Fibroblast of villous mesenchyme (primary cell): Measurements from ENCODE around the gene SLC29A2. TPM values are rescaled to one million over a fixed set of nuclear protein-coding genes. Genes with fewer than 3 reads are reported as not detected.

Experiments
- DNase-seq: peaks from one replicate; pipeline ENCODE4 v3.0.0-alpha.2; 2010; ENCODE audit warnings: low read depth
- H3K4me3 ChIP-seq: 2 replicates; pipeline ENCODE4 v1.5.1; 2011; ENCODE audit warnings: low read depth, mild to moderate bottlenecking, low read length
- CTCF ChIP-seq: IDR thresholded peaks from 2 replicates; pipeline ENCODE4 v1.5.1; 2012; ENCODE audit warnings: low read depth, mild to moderate bottlenecking, low read length; ENCODE audit not compliant: insufficient read depth
- total RNA-seq: library from RNA; depleted of rRNA; stranded (reverse); fragments of >200 nt; gene quantifications from 2 replicates; pipeline ENCODE4 v1.2.3, GENCODE V29; 2012

The SLC29A2 gene
- total RNA-seq, 1 donor, result 0.86 TPM

- H3K4me3 ChIP-seq, result no peak overlapping the region
- DNase-seq, result no peak
- TF ChIP-seq CTCF, result no peak
Observed at GRCh38 chr11:66410191-66410590, 38.6 kb upstream of the SLC29A2 start.

GRCh38 chr11:66409226-66409625 lies 37.7 kb upstream of the SLC29A2 start:
- H3K4me3 ChIP-seq, result no peak overlapping the region
- no peak for DNase-seq
- no peak for TF ChIP-seq CTCF

- peak; percentile 91 for DNase-seq
- H3K4me3 ChIP-seq, result peak overlapping the region; percentile 62
- peak; percentile 100 for TF ChIP-seq CTCF
Observed at GRCh38 chr11:66408488-66409214, 37.1 kb upstream of the SLC29A2 start.

- no peak overlapping the region for H3K4me3 ChIP-seq
- no peak for DNase-seq
- no peak for TF ChIP-seq CTCF
Observed at GRCh38 chr11:66407651-66408050, 36.1 kb upstream of the SLC29A2 start.

GRCh38 chr11:66393954-66394353 lies 22.4 kb upstream of the SLC29A2 start:
- no peak for TF ChIP-seq CTCF
- no peak overlapping the region for H3K4me3 ChIP-seq
- no peak for DNase-seq

- no peak for TF ChIP-seq CTCF
- DNase-seq, result no peak
- no peak overlapping the region for H3K4me3 ChIP-seq
Observed at GRCh38 chr11:66391322-66391721, 19.8 kb upstream of the SLC29A2 start.
